ENCODE data around the gene SH3BP4.

- TF ChIP-seq ZSCAN20 (CRISPR knock-in tag; IDR thresholded peaks at IDR 0.05) (no peak), ESRRA (IDR thresholded peaks at IDR 0.05; ENCODE audit: borderline replicate concordance, low read length) (no peak), EP300 (IDR thresholded peaks at IDR 0.05) (no peak), HES2 (IDR thresholded peaks at IDR 0.05) (no peak), E2F6 (IDR thresholded peaks at IDR 0.05; ENCODE audit: borderline replicate concordance, low read depth) (no peak)
- TF ChIP-seq, protein P1, sequence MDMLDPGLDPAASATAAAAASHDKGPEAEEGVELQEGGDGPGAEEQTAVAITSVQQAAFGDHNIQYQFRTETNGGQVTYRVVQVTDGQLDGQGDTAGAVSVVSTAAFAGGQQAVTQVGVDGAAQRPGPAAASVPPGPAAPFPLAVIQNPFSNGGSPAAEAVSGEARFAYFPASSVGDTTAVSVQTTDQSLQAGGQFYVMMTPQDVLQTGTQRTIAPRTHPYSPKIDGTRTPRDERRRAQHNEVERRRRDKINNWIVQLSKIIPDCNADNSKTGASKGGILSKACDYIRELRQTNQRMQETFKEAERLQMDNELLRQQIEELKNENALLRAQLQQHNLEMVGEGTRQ (IDR thresholded peaks at IDR 0.05), result no peak
- TF ChIP-seq, protein P2, sequence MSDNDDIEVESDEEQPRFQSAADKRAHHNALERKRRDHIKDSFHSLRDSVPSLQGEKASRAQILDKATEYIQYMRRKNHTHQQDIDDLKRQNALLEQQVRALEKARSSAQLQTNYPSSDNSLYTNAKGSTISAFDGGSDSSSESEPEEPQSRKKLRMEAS (IDR thresholded peaks at IDR 0.05), result no peak
- TF ChIP-seq, protein P3, sequence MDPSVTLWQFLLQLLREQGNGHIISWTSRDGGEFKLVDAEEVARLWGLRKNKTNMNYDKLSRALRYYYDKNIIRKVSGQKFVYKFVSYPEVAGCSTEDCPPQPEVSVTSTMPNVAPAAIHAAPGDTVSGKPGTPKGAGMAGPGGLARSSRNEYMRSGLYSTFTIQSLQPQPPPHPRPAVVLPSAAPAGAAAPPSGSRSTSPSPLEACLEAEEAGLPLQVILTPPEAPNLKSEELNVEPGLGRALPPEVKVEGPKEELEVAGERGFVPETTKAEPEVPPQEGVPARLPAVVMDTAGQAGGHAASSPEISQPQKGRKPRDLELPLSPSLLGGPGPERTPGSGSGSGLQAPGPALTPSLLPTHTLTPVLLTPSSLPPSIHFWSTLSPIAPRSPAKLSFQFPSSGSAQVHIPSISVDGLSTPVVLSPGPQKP (IDR thresholded peaks at IDR 0.05; ENCODE audit: low read depth, low read length), result no peak
- TF ChIP-seq, protein P4, sequence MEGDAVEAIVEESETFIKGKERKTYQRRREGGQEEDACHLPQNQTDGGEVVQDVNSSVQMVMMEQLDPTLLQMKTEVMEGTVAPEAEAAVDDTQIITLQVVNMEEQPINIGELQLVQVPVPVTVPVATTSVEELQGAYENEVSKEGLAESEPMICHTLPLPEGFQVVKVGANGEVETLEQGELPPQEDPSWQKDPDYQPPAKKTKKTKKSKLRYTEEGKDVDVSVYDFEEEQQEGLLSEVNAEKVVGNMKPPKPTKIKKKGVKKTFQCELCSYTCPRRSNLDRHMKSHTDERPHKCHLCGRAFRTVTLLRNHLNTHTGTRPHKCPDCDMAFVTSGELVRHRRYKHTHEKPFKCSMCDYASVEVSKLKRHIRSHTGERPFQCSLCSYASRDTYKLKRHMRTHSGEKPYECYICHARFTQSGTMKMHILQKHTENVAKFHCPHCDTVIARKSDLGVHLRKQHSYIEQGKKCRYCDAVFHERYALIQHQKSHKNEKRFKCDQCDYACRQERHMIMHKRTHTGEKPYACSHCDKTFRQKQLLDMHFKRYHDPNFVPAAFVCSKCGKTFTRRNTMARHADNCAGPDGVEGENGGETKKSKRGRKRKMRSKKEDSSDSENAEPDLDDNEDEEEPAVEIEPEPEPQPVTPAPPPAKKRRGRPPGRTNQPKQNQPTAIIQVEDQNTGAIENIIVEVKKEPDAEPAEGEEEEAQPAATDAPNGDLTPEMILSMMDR (IDR thresholded peaks at IDR 0.05), result no peak
- TF ChIP-seq, protein P5, sequence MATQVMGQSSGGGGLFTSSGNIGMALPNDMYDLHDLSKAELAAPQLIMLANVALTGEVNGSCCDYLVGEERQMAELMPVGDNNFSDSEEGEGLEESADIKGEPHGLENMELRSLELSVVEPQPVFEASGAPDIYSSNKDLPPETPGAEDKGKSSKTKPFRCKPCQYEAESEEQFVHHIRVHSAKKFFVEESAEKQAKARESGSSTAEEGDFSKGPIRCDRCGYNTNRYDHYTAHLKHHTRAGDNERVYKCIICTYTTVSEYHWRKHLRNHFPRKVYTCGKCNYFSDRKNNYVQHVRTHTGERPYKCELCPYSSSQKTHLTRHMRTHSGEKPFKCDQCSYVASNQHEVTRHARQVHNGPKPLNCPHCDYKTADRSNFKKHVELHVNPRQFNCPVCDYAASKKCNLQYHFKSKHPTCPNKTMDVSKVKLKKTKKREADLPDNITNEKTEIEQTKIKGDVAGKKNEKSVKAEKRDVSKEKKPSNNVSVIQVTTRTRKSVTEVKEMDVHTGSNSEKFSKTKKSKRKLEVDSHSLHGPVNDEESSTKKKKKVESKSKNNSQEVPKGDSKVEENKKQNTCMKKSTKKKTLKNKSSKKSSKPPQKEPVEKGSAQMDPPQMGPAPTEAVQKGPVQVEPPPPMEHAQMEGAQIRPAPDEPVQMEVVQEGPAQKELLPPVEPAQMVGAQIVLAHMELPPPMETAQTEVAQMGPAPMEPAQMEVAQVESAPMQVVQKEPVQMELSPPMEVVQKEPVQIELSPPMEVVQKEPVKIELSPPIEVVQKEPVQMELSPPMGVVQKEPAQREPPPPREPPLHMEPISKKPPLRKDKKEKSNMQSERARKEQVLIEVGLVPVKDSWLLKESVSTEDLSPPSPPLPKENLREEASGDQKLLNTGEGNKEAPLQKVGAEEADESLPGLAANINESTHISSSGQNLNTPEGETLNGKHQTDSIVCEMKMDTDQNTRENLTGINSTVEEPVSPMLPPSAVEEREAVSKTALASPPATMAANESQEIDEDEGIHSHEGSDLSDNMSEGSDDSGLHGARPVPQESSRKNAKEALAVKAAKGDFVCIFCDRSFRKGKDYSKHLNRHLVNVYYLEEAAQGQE (IDR thresholded peaks at IDR 0.05), result no peak
Measured at GRCh38 chr2:234912437-234912836, 39.4 kb upstream of the SH3BP4 start.

Measured in A549 (cell line).